ENCODE measurements around the gene FAM72A.
"Not testable (repeated sequence)": the region's sequence is repeated elsewhere in the genome, so short reads cannot be mapped to it uniquely, and the experiment has no call there.

FAM72A gene

GRCh38 chr1:206169794-206170193, 32.8 kb downstream of the FAM72A start:
- DNase-seq = not testable (repeated sequence)

- not testable (repeated sequence) for DNase-seq
These were observed 35.1 kb downstream of the FAM72A start for GRCh38 chr1:206167350-206168029.

GRCh38 chr1:206145771-206146290, 56.8 kb downstream of the FAM72A start:
- no peak for DNase-seq

DNA sequence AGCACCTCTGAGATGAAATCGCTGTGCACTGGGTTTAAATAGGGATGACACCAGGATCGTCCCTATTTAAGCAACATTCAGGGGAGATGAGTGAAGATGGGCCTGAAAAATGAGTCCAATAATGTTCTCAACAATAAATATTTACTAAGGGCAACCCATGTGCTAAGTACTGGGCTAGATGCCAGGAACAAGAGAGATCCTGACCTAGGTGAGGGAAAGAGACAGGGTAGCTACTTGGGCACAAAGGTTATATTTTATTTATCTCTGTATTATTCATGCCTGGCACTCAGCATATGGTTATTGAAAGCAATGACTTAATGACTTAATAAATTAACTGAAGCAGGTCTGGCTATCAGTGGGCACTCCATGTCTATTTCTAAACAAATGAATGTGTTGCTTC, 58.0 kb downstream of the FAM72A start:
- no peak for DNase-seq

DNA sequence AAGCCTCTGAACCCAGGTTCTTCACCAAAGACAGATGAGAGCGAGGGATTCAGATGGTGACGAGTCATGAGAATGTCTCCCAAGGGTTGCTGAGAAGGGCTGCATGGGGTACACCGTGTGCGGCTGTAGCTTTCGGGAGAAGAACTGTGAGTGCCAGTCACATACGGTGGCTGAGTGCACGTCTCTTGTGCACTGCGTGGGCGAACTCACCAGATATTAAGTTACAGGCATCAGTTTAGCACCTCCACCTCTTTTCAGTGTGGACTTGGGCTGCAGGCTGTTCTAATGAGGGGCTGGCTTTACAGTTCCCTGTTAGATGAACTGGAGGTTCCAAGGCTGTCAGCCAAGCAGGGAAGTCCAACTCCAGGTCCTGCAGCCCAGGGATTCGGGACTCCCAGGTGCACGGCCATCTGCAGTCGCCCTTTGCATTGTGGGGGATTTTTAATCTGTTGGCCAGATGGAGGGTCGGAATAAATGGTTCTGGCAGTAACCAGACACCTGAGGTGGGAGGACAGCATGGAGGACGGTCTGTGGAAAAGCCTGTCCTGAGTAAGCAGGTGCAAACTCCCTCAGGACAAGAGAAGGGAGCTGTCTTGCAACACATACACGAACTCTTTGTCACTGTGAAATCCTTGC, 59.0 kb downstream of the FAM72A start:
- no peak for DNase-seq

GRCh38 chr1:206142770-206143169, 59.9 kb downstream of the FAM72A start:
- DNase-seq = no peak

- DNase-seq = no peak
These were observed 60.6 kb downstream of the FAM72A start for GRCh38 chr1:206142011-206142410.

- no peak for DNase-seq
These were observed 66.4 kb downstream of the FAM72A start for GRCh38 chr1:206136241-206136640.
